IMR-90 (cell line): Measurements from ENCODE around the gene ILF2. TPM values are rescaled to one million over a fixed set of nuclear protein-coding genes. Genes with fewer than 3 reads are reported as not detected.

Experiments used
- ATAC-seq: fragments of 200-7000 bp; cut with Tn5 transposase; 2 replicates; pipeline ENCODE4 v1.9.1; 2020; ENCODE audit warnings: low read depth, mild to moderate bottlenecking, moderate library complexity
- BruUV-seq: library from RNA; stranded (reverse); fragments of 400-500 nt; replicated peaks from 2 replicates; lab custom pipeline; 2021; lab: Mats Ljungman, UMichigan
- CTCF ChIA-PET: fragments of 300-600 bp; formaldehyde crosslinking; extraction: SDS; loops from one replicate; lab custom pipeline; 2021; ENCODE audit warnings: antibody characterized with exemption; lab: Yijun Ruan, JAX
- POLR2A ChIA-PET: fragments of 300-600 bp; sonication (Branson Sonifier 250); formaldehyde crosslinking; loops from one replicate; lab custom pipeline; 2022; ENCODE audit warnings: antibody characterized with exemption; ENCODE audit not compliant: unreplicated experiment; lab: Charles Lee
- DNase-seq: peaks from one replicate; pipeline ENCODE4 v3.0.0; 2013
- H2AFZ ChIP-seq: replicated peaks from 2 replicates; pipeline ENCODE3; 2013; ENCODE audit warnings: low read length, mild to moderate bottlenecking; ENCODE audit not compliant: poor library complexity
- H2AK5ac ChIP-seq: 2 replicates; pipeline ENCODE4 v1.6.1; 2013; ENCODE audit warnings: low read depth, low read length, inconsistent platforms
- H2AK9ac ChIP-seq: replicated peaks from 2 replicates; pipeline ENCODE3; 2013; ENCODE audit warnings: mild to moderate bottlenecking, low read depth, low read length, moderate library complexity; ENCODE audit not compliant: poor library complexity
- H2BK120ac ChIP-seq: 2 replicates; pipeline ENCODE4 v1.6.1; 2013; ENCODE audit warnings: low read depth, low read length, inconsistent platforms
- H2BK15ac ChIP-seq: 3 replicates; pipeline ENCODE4 v1.6.1; 2013; ENCODE audit warnings: low read depth, low read length, inconsistent platforms
- H2BK20ac ChIP-seq: 2 replicates; pipeline ENCODE4 v1.6.1; 2013; ENCODE audit warnings: low read depth, mild to moderate bottlenecking, inconsistent platforms, low read length, moderate library complexity
- H2BK5ac ChIP-seq: 2 replicates; pipeline ENCODE4 v1.6.1; 2013; ENCODE audit warnings: mild to moderate bottlenecking, low read depth, low read length, inconsistent platforms; ENCODE audit not compliant: poor library complexity, severe bottlenecking
- H3K14ac ChIP-seq: replicated peaks from 2 replicates; pipeline ENCODE4 v1.6.1; 2013; ENCODE audit warnings: low read depth, low read length, inconsistent platforms
- H3K18ac ChIP-seq: 2 replicates; pipeline ENCODE4 v1.6.1; 2013; ENCODE audit warnings: low read depth, low read length, control low read depth
- H3K23ac ChIP-seq: 2 replicates; pipeline ENCODE4 v1.6.1; 2013; ENCODE audit warnings: low read depth, low read length, inconsistent platforms
- H3K27ac ChIP-seq: 2 replicates; pipeline ENCODE4 v1.5.1; 2013; ENCODE audit warnings: mild to moderate bottlenecking, control low read depth, low read length; ENCODE audit not compliant: insufficient read depth
- H3K27me3 ChIP-seq: 2 replicates; pipeline ENCODE4 v1.6.1; 2013; ENCODE audit warnings: low read length; ENCODE audit not compliant: control insufficient read depth, insufficient read depth
- H3K36me3 ChIP-seq: 2 replicates; pipeline ENCODE4 v1.6.1; 2013; ENCODE audit warnings: low read length, mixed read lengths; ENCODE audit not compliant: control insufficient read depth, insufficient read depth
- H3K4ac ChIP-seq: 2 replicates; pipeline ENCODE4 v1.6.1; 2013; ENCODE audit warnings: low read depth, low read length, inconsistent platforms
- H3K4me1 ChIP-seq: 2 replicates; pipeline ENCODE4 v1.6.1; 2013; ENCODE audit warnings: low read length, mixed read lengths; ENCODE audit not compliant: control insufficient read depth, insufficient read depth
- H3K4me2 ChIP-seq: 2 replicates; pipeline ENCODE4 v1.6.1; 2013; ENCODE audit warnings: low read depth, mild to moderate bottlenecking, control low read depth, low read length, moderate library complexity
- H3K4me3 ChIP-seq: 2 replicates; pipeline ENCODE4 v1.5.1; 2013; ENCODE audit warnings: low read depth, mild to moderate bottlenecking, control low read depth, low read length, moderate library complexity; ENCODE audit not compliant: insufficient read depth
- H3K56ac ChIP-seq: 2 replicates; pipeline ENCODE4 v1.6.1; 2013; ENCODE audit warnings: low read length, inconsistent platforms; ENCODE audit not compliant: insufficient read depth; ENCODE audit errors: extremely low read depth
- H3K79me1 ChIP-seq, 2 experiments: 2 replicates each; pipeline ENCODE4 v1.6.1; 2013; ENCODE audit warnings: low read length in 2 of 2, inconsistent platforms in 1 of 2, low read depth in 1 of 2
- H3K9ac ChIP-seq: 2 replicates; pipeline ENCODE4 v1.6.1; 2013; ENCODE audit warnings: low read depth, low read length, control low read depth
- H3K9me1 ChIP-seq: 2 replicates; pipeline ENCODE4 v1.6.1; 2013; ENCODE audit warnings: low read length, inconsistent platforms; ENCODE audit not compliant: insufficient read depth
- H3K9me3 ChIP-seq: 2 replicates; pipeline ENCODE4 v1.6.1; 2013; ENCODE audit warnings: low read length; ENCODE audit not compliant: control insufficient read depth, insufficient read depth
- H4K20me1 ChIP-seq: 2 replicates; pipeline ENCODE4 v1.6.1; 2013; ENCODE audit warnings: low read length, inconsistent platforms; ENCODE audit not compliant: insufficient read depth
- H4K5ac ChIP-seq: 2 replicates; pipeline ENCODE4 v1.6.1; 2013; ENCODE audit warnings: mild to moderate bottlenecking, low read depth, low read length, control low read depth
- H4K8ac ChIP-seq, 2 experiments: 2 replicates each; pipeline ENCODE4 v1.6.1; 2013; ENCODE audit warnings: low read depth in 2 of 2, low read length in 2 of 2, control low read depth in 1 of 2, inconsistent platforms in 1 of 2
- H4K91ac ChIP-seq: 2 replicates; pipeline ENCODE4 v1.6.1; 2013; ENCODE audit warnings: low read depth, low read length, inconsistent platforms; ENCODE audit not compliant: insufficient read depth
- ELK1 ChIP-seq: fragments of 150-350 bp; IDR thresholded peaks from 2 replicates; pipeline ENCODE4 v1.6.1; 2016; ENCODE audit warnings: low read depth, mild to moderate bottlenecking, low read length, moderate library complexity, borderline replicate concordance
- FOS ChIP-seq: fragments of 150-350 bp; IDR thresholded peaks from 2 replicates; pipeline ENCODE4 v1.6.1; 2016; ENCODE audit warnings: low read depth, low read length
- MXI1 ChIP-seq: IDR thresholded peaks from 2 replicates; pipeline ENCODE4 v1.6.1; 2012; ENCODE audit warnings: low read depth, mild to moderate bottlenecking, low read length, moderate library complexity, borderline replicate concordance
- WGBS, 2 experiments: methylation state at CpG; one replicate each; pipeline versions ENCODE4 v1.1.5 to v1.1.7; 2013; ENCODE audit warnings: missing lambda C conversion rate in 2 of 2; ENCODE audit not compliant: insufficient read length in 1 of 2; ENCODE audit errors: extremely low coverage in 2 of 2; 5-methylcytosine and 5-hydroxymethylcytosine counted together
- dilution Hi-C: fragments of 300-500 bp; cut with HindIII; formaldehyde crosslinking; loops from one replicate; pipeline ENCODE4 v1.14.3; 2018; ENCODE audit warnings: low sequenced_read_pairs; ENCODE audit not compliant: unreplicated experiment
- in situ Hi-C: fragments of 300-500 bp; cut with MboI; formaldehyde crosslinking; loops from 3 replicates; pipeline ENCODE4 v1.14.3; 2019; ENCODE audit warnings: low sequenced_read_pairs, inconsistent platforms, mixed read lengths
- intact Hi-C: fragments of 100-400 bp; cut with micrococcal nuclease; formaldehyde crosslinking; loops from 2 replicates; pipeline ENCODE4 v1.10.0; 2022
- polyA plus RNA-seq, 3 experiments: library from polyadenylated mRNA; depleted of rRNA; stranded (reverse); fragments of >200 nt; gene quantifications; 2 replicates each; pipeline ENCODE4 v1.2.3, GENCODE V29; 2012; ENCODE audit warnings: low replicate concordance in 1 of 3
- total RNA-seq: library from RNA; depleted of rRNA; stranded (reverse); fragments of >200 nt; gene quantifications from 2 replicates; pipeline ENCODE4 v1.2.3, GENCODE V29; 2012

Gene ILF2
- total and polyA plus RNA-seq, 2 of the 4 experiments (the other 2 are of a cell fraction): 273 to 504 TPM

GRCh38 chr1:153697191-153698019, 26.6 kb upstream of the ILF2 start:
- Histone ChIP-seq H3K27ac (no peak overlapping the region), H3K23ac (no peak overlapping the region), H3K79me1 (no peaks in the 10 kb centered on the region), H2AFZ (peak overlapping the region; percentile 84), H3K9me3 (no peaks in the 10 kb centered on the region), H3K4me3 (no peak overlapping the region), H3K9ac (no peak overlapping the region), H3K18ac (no peak overlapping the region), H4K8ac (peak overlapping the region in 1 of 2 experiments; percentile 16; a peak in 2 of 4 replicates), H2AK9ac (peak overlapping the region; percentile 58), H2AK5ac (no peak overlapping the region; the same call in 1 of the 2 replicates), H2BK120ac (no peak overlapping the region), H4K91ac (no peak overlapping the region), H3K4ac (no peak overlapping the region), H3K9me1 (no peaks in the 10 kb centered on the region), H2BK5ac (no peak overlapping the region), H3K4me2 (no peak overlapping the region), H3K27me3 (peaks cover 5% of the 10 kb centered on the region; the same call in 1 of the 2 replicates), H3K14ac (no peak overlapping the region), H3K4me1 (peaks cover 2% of the 10 kb centered on the region), H3K56ac (no peak overlapping the region), H3K36me3 (no peaks in the 10 kb centered on the region), H4K20me1 (no peaks in the 10 kb centered on the region), H2BK15ac (no peak overlapping the region), H4K5ac (peak overlapping the region; percentile 46; the same call in 1 of the 2 replicates), H2BK20ac (no peak overlapping the region)
- TF ChIP-seq FOS (no peak), ELK1 (no peak), MXI1 (no peak)
- dilution Hi-C loops: no loop called here
- in situ Hi-C loops: no loop called here
- DNase-seq (no peak), ATAC-seq (peak; percentile 53)
- 88% methylated on average over 3 of the region's 12 CpGs; no CpG with 5 or more reads in 1 of the 2 experiments for WGBS, 2 experiments
- intact Hi-C loops: no loop called here
- ChIA-PET CTCF (interaction anchor here (1.2 kb wide), 1 partner anchor 51 kb away, joined by 3 read pairs; no protein-coding TSS in a partner anchor), POLR2A (interaction anchor here (0.5 kb wide), 1 partner anchor 10 kb away, joined by 5 read pairs; no protein-coding TSS in a partner anchor)
- no TSS peak for BruUV-seq
